GM12892 (cell line): ENCODE data around the gene FGFRL1.

Experiments
- DNase-seq: peaks from one replicate; pipeline ENCODE4 v3.0.0; 2011; ENCODE audit not compliant: insufficient read length
- FAIRE-seq: peaks from 2 replicates; lab custom pipeline; 2011; peaks lifted over from hg19 to GRCh38; lab: Jason Lieb, UNC
- POLR2A ChIP-seq: IDR thresholded peaks from 2 replicates; pipeline ENCODE4 v1.6.1; 2011; ENCODE audit warnings: low read depth, low read length, control low read depth
- POLR2AphosphoS5 ChIP-seq: IDR thresholded peaks from 2 replicates; pipeline ENCODE4 v1.6.1; 2011; ENCODE audit warnings: low read depth, low read length, control low read depth
- TAF1 ChIP-seq: IDR thresholded peaks from 2 replicates; pipeline ENCODE4 v1.6.1; 2011; ENCODE audit warnings: low read depth, mild to moderate bottlenecking, control low read depth, low read length, borderline replicate concordance

The FGFRL1 gene

GRCh38 chr4:1058198-1058996 lies 47.0 kb downstream of the FGFRL1 start:
- FAIRE-seq (no peak), DNase-seq (no peak)
- TF ChIP-seq POLR2A (no peak), POLR2AphosphoS5 (no peak), TAF1 (no peak)

GRCh38 chr4:1058997-1059665 lies 47.7 kb downstream of the FGFRL1 start:
- FAIRE-seq (no peak), DNase-seq (no peak)
- no peak for TF ChIP-seq TAF1
- no peak for TF ChIP-seq POLR2AphosphoS5
- no peak for TF ChIP-seq POLR2A

- no peak for DNase-seq
- TF ChIP-seq TAF1 (no peak), POLR2AphosphoS5 (no peak), POLR2A (no peak)
- no peak for FAIRE-seq
Observed at GRCh38 chr4:1060121-1060520, 48.7 kb downstream of the FGFRL1 start.

GRCh38 chr4:1060621-1061020 lies 49.2 kb downstream of the FGFRL1 start:
- no peak for TF ChIP-seq POLR2AphosphoS5
- no peak for TF ChIP-seq TAF1
- no peak for TF ChIP-seq POLR2A
- FAIRE-seq: no peak
- DNase-seq: no peak

- no peak for DNase-seq
- FAIRE-seq: no peak
- TF ChIP-seq TAF1 (no peak), POLR2AphosphoS5 (no peak), POLR2A (no peak)
Observed at GRCh38 chr4:1061056-1061700, 49.8 kb downstream of the FGFRL1 start.

- DNase-seq (no peak), FAIRE-seq (no peak)
- TF ChIP-seq POLR2A (no peak), TAF1 (no peak), POLR2AphosphoS5 (no peak)
Observed at GRCh38 chr4:1061760-1062159, 50.3 kb downstream of the FGFRL1 start.

GRCh38 chr4:1062419-1062818 lies 51.0 kb downstream of the FGFRL1 start:
- TF ChIP-seq POLR2A (no peak), POLR2AphosphoS5 (no peak), TAF1 (no peak)
- no peak for DNase-seq
- FAIRE-seq: no peak

- no peak for FAIRE-seq
- no peak for DNase-seq
- TF ChIP-seq POLR2A: no peak
- TF ChIP-seq TAF1: no peak
- no peak for TF ChIP-seq POLR2AphosphoS5
Observed at GRCh38 chr4:1065732-1066131, 54.3 kb downstream of the FGFRL1 start.

GRCh38 chr4:1069394-1069793 lies 58.0 kb downstream of the FGFRL1 start:
- DNase-seq (no peak), FAIRE-seq (no peak)
- TF ChIP-seq POLR2AphosphoS5 (no peak), POLR2A (no peak), TAF1 (no peak)

- TF ChIP-seq POLR2A (no peak), TAF1 (no peak), POLR2AphosphoS5 (no peak)
- no peak for DNase-seq
- no peak for FAIRE-seq
Observed at GRCh38 chr4:1072830-1073446, 61.5 kb downstream of the FGFRL1 start.

- FAIRE-seq (no peak), DNase-seq (no peak)
- TF ChIP-seq TAF1 (no peak), POLR2A (no peak), POLR2AphosphoS5 (no peak)
Observed at GRCh38 chr4:1074077-1074476, 62.7 kb downstream of the FGFRL1 start.
